HCEC 1CT (cell line): ENCODE results near the gene FCN3.
A peak's percentile ranks its signal among the peaks of the same experiment; 100 is the strongest.
"Not testable (repeated sequence)": the region's sequence is repeated elsewhere in the genome, so short reads cannot be mapped to it uniquely, and the experiment has no call there.

Experiments
- DNase-seq: peaks from one replicate; pipeline ENCODE4 v3.0.0-alpha.2; 2017

FCN3 gene

DNA sequence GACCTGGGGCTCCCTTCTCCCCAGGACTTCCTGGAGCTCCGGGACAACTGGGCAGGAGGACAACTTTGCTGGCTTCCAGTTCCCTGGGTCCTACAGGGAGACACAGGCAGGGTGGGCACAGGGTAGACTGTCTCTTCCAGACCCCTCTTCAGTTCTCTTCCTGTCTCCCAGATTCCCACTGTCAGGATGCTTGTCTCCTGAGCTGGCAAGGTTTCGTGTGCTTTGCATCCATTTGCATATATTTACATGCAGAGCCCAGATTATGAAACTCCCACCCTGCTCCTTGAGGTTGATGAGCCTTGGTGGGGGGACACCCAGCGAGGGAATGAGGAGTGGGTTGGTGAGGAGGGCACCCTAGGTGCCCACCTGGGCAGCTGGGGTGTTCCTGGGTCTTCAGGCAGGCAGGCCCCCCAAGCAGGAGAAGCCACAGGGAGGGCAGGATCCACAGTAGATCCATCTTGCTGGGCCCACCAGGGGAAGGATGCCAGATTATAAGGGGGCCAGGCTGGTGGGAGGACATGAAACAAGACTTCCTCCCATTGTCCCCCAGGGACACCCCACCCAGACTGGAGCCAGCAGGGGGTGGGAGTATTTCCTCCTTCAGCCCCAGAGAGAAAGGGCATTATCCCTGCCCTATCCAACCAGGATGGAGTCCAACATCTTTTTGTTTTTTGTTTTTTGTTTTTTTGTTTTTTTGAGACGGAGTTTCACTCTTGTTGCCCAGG is at the start of gene FCN3:
TSS of gene FCN3 (minus strand) at position 463 of the 725 bp plus-strand sequence. CDS start at position 457, 6 bp downstream.
- DNase-seq: no peak

DNA sequence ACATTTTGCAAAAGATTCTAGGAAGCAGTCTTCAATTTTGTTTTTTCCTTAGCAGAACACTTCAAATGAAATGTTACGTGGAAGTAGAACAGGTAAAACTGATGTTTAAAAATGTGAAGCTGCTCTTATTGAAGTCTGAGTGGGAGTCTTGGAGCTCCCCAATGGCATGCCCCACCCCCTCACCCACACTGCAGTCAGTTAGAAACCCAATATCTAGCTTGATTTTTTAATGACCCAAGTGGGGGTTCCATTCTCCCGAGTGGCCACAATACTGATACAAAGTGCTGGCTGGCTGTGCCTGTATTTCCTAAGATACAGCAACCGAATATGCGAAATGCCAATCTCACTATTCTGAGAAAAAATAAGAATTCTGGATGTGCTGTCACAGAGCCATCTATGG is 49.1 kb upstream of the FCN3 start:
- no peak for DNase-seq

DNA sequence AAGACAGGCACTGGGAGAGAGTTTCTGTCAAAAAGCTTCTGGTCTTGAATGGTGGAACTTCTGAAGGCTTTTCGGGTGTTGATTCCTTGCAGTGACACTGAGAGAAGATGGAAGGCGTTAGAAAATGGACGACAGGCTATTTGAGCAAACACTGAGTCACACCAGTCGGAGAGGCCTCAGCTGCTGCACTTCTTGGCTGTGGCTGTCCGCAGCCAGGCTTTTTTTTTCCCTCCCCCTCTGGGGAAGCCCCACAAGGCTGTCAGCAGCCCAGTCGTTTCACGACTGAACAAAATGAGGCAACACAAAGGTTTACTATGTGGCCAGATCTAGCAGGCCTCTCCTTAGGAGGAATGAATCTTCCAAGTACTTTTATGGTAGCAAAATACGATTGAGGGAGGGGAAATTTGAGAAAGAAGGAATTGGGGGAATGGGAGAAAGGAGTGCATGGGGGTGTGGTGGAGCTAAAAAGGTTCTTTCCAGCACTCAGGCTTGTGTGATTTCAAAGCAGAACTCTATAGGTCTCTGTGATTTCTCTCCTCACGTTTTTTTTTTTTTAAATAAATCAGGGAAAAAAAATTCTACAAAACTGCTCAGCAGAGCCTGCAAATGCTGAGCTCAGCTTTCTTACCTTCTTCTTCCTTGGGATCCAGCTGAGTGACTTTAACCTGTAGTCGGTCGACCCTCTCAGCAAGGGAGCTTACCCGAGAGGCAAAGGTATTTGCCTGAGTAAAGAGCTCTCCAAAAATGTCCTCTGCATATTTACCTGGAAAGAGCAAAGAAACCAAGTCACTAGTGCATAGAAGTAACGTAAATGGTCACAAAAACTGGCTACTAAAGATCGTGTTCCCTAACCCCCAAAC is 43.9 kb upstream of the FCN3 start:
- DNase-seq: peak; percentile 93

- DNase-seq: no peak
These were observed 43.1 kb upstream of the FCN3 start for GRCh38 chr1:27417713-27418112.

- peak; percentile 73 for DNase-seq
These were observed 41.9 kb upstream of the FCN3 start for GRCh38 chr1:27416387-27417111.

- no peak for DNase-seq
These were observed 39.5 kb upstream of the FCN3 start for GRCh38 chr1:27414091-27414490.

- no peak for DNase-seq
These were observed 38.4 kb upstream of the FCN3 start for GRCh38 chr1:27413004-27413403.

DNA sequence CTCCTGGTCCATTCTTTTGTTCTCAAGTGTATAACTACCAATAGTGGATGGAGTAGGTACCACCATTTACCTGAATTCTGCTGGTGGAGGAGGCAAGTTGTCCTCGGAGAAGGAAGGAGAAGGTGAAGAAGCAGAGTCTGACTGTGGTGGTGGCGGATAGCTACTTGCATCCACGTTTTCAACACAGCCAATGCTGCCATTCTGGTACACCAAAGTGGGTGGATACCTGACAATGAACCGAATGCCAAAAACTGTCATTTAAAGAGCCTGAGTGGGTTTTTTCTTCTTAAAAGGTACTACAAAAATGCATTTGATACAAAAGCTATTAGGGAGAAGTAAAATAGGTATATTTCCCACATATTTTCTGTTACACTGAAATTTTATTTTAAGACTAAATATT is 37.9 kb upstream of the FCN3 start:
- no peak for DNase-seq

- DNase-seq: no peak
These were observed 36.1 kb upstream of the FCN3 start for GRCh38 chr1:27410709-27411108.

DNA sequence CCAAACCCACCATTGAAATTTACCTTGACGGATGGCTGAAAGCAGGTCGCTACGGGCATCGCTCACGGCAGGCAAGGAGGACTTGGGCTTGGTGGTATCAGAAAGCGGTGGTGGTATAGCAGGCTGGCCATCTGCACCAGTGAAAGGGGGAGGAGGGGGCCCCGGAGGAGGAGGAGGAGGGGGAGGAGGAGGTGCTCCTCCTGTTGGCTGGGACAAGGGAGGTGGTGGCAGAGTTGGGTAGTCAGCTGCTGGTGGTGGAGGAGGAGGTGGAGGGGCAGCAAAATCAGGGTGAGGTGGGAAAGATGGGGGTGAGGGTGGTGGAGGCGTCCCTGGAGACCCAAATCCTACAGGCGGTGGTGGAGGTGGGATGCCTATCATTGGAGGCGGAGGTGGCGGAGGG is 35.0 kb upstream of the FCN3 start:
- no peak for DNase-seq

DNA sequence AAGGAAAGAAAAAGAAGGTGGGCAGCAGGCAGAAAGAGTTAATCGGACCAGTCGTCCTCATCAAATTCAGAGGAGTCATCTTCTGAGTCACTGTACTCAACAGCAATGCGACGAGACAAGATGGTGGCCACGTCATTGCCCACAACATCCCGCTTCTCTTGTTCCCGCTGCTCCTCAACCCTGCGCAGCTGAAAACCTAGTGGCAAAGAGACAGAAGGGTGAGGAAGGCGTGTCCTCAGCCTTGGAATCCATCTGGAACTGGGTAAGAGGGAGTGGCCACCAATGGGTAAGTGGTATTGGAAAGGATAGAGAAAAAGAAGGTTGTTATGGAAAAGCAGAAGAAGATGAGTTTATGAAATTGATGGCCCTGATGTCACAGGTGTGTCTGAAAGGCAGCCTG is 33.5 kb upstream of the FCN3 start:
- peak; percentile 31 for DNase-seq

- DNase-seq: not testable (repeated sequence)
These were observed 32.2 kb upstream of the FCN3 start for GRCh38 chr1:27406791-27407190.

DNA sequence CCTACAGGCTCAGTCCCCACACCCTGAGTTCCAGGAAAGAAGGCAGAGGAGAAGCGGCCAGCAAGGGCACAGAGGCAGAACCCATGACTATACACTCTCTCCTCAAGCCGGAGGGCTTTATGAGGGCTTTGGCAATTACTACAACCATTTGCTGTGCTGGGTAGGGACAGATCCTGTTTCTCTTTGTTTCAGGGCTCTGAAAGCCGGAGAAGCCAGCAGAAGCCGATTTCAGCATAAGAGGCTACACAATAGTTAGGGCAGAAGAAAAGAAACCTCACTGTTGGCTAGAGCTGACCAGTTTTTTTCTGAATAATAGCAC is 31.7 kb upstream of the FCN3 start:
- DNase-seq: no peak

GRCh38 chr1:27405598-27406361 is 31.2 kb upstream of the FCN3 start:
- DNase-seq: not testable (repeated sequence)

DNA sequence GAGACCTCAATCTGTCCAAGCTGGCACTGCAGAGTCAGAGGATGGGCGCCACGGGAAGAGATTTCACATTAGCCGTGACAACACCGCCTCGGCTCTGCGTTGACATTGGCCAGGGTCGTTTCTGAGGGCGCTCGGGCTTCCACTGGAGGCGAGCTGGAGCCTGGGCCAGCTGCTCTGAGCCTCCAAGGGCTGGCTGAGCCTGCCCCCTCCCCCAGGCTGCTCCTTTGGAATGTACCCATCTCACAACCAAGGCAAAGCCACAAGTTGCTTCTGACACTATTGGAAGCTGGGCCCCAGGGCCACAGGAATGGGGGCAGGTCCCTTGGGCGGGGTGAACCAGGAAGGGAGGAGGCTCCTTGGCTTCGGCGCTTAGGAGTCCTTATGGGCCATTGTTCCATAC is 30.4 kb upstream of the FCN3 start:
- DNase-seq: no peak

- DNase-seq: no peak
These were observed 29.3 kb upstream of the FCN3 start for GRCh38 chr1:27403931-27404330.

DNA sequence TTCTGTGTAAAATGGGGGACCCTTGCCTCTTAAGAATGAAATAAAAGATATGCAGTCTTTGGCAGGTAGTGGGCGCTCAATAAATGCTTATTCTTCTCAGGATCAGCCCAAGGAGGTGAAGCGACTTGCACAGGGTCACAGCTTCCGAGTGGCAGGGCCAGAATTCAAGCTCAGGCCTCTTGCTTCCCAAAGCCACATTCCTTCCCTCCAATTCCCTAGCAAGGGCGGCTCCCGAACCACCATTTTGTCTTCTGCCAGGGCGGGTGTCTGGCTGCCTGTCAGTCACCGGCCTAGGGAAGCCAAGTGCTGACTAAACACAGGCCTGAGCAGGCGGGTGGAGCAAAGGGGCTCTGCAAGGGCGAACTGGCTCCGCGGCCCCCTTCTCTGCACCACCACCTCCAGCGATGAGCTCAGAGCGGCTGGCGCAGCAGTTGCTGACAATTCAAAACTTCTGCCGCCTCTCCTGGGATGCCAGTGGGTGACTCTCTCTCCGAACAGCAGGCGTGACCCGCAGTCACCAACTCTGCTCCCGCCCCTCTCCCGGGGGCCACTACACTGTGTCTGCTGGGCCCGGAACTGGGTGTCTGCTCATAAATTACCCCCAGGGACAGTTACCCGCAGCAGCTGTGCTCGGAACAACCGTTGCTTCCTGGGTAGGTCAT is 28.6 kb upstream of the FCN3 start:
- DNase-seq: peak; percentile 51

DNA sequence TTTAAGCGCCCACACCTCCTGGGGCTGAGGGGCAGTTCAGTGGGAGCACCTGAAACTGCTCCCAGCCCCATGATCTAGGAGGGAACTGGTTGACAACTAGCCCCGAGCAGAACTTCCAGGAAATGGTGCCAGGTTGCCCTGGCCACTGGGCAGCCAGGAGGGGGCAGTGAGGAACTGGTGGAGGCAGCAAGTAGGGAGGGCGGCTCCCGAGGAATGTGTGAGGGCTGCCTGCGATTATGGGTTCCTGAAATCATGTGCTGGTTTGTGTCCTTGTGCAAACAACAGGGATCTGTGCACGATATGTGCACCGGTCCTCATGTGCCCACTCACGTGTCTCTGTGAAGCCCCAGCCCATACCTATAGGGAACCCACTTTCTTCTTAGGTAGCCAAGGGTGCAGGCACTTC is 27.7 kb upstream of the FCN3 start:
- DNase-seq: peak; percentile 31

DNA sequence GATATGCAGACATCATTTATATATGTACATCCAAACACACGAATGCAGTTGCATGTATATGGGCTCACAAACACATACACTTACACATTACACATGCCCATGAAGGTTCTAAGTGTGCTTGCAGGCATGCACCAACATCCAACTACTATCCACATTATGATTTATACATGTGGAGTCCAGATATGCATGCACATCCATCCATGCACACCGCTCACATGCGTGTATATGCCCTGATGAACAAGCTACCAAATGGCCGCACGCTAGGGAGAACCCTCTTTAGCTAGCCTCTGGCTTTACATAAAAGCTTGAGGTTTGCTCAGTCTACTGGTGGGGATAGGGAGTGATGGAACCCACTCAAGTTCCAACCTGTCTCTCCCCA is 26.3 kb upstream of the FCN3 start:
- no peak for DNase-seq

- no peak for DNase-seq
These were observed 25.7 kb upstream of the FCN3 start for GRCh38 chr1:27400082-27400962.

GRCh38 chr1:27399251-27400025 is 24.8 kb upstream of the FCN3 start:
- DNase-seq: no peak
